Activated T-cell treated with anti-CD3 and anti-CD28 coated beads for 1 hour (primary cell): ENCODE results near the gene C15orf40.
"Not testable (repeated sequence)": the region's sequence is repeated elsewhere in the genome, so short reads cannot be mapped to it uniquely, and the experiment has no call there.

ENCODE experiments used
- DNase-seq: peaks from one replicate; pipeline ENCODE4 v3.0.0-alpha.2; 2020; ENCODE audit warnings: low read depth

Gene C15orf40

DNA sequence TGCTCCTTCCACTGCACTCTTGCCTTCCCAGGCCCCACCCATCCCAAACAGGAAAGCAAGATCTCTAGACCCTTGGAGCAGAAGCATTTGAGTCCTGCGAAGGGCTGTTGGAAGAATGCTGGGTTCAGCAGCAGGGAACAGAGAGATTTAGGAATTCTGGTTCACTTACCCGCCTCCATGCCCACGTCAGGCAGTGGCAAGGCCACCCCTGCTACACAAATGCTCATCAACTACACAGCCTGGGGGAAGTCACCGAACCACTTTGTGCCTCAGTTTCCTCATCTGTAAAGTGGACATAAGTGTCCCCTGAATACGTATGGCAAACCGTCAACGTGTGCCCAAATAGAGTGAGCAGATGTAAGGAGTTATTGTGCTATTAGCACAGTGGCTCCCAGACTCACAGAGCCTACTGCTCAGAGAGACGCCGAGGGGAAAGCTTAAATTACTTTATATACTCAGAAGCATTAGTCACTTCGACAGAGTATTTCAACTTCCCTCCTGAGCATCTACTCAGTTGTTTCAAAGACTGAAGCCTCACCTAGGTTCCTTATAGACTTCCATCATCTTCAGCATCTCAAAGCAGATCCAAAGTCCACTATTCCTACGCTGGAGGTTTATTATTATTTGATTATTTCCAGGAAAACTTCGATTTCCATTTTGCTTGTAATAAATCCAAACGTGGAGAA, 59.8 kb downstream of the C15orf40 start:
- DNase-seq, result no peak

DNA sequence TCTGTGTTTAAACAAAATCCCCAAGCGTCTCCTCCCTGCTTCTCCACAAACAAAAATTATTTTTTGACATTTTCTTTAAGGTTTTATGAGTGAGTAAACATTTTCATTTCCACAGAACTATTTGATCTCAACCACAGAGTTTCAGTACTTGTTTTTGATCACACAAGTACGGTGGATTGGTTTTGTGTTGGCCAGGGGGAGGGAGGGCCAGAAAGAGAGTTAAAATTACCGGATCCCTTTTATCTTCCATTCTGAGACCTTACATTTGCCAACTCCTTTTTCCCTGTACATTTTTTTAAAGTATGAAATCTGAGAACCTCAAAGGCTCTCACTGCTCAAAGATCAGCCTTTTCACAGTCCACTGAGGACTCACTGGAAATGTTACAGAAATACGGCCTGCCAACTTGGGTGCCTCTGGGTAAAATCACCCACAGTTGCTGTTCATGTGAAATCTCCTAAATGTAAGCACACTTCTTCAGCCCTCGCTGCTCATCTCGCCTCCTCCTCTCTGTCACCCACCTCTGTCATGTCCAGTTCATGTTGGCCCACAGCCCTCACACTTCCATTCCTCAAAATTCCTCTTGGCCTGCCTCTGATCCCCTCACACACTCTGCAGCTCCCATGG, 60.6 kb downstream of the C15orf40 start:
- DNase-seq, result no peak

DNA sequence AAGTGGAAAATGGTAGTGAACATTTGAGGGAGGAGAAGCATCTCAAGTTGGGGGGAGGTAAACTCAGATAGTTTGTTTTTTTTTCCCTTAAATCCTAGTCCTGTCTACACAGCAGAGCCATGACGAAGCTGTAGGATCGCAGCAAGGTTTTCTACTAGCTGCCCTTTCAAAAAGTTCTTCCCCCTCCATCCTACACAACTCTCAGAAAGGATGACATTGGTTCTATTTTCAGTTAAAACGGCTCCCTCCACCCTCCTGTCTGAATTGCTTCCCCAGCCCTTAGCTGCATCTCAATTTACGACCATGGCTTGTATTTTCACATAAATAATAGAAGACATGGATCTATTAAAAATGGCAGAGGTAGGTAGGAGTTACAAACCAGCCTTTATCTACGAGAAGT, 61.1 kb downstream of the C15orf40 start:
- no peak for DNase-seq

DNA sequence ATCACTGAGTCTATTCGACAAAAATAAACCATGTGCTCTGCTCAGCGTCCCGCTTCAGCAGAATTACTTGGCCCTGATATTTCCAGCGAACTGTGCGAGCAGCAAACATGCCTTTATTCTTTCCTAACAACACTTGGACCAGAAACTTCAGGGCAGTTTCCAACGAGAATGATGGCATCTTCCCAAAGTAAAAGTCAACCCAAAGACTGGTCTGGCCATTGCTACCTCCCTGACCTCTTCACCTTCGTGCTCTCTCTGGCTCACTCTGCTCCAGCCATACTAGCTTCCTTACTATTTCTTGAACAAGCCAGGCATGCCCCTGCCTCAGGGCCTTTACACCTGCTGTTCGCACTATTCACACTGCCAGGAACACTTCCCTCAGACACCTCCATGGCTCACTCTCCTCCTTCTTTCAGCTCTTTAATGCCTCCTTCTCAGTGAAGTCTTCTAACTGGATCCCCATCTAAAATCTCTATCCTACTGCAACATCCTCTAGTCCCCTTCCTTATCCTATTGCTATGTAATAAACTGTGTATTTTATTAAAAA, 65.2 kb downstream of the C15orf40 start:
- no peak for DNase-seq

GRCh38 chr15:82945326-82945725, 66.1 kb downstream of the C15orf40 start:
- DNase-seq, result no peak

GRCh38 chr15:82944821-82945220, 66.6 kb downstream of the C15orf40 start:
- no peak for DNase-seq

DNA sequence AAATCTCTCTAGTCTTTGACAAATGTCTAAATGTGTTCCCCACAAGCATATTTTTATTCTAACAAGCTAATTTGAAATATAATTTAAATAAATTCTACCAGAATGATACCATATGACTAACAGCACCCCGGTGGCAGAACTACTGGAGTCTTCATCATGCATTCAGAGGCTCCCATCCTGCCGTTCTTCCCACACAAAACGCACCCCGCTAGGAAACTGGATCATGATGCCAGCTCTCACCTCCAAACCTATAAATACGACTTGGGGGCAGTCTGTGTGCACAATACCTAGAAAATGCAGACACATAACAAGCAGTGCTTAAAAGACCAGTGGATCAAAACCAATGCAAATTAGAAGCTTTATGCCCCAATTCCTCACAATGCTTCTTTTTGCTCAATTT, 67.4 kb downstream of the C15orf40 start:
- DNase-seq, result no peak

DNA sequence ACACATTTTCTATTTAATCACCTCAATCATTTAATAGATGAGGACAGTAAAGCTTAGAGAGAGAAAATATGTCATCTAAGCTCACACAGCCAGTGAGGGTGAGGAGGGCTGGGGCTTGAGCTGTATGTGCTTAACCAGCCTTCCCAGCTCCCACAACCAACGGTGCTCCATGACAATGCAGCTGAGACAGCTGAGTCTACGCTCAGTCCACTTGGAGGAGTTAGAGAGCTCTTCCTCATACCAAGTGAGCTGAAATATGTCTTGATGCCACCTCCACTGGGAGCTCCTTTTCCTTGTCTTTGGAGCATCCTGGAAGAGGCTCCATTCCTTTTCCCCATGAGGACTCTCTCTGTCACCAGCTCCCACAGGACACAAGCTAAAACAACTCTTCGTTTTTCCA, 68.3 kb downstream of the C15orf40 start:
- no peak for DNase-seq

- no peak for DNase-seq
Observed at GRCh38 chr15:82942691-82943090, 68.7 kb downstream of the C15orf40 start.

GRCh38 chr15:82939678-82940077, 71.8 kb downstream of the C15orf40 start:
- not testable (repeated sequence) for DNase-seq
